NOMO-1 treated with dmso at 0.1 percent for 144 hours (cell line): ENCODE results near the gene KLHL15.
A peak's percentile ranks its signal among the peaks of the same experiment; 100 is the strongest.
"Not testable (repeated sequence)": the region's sequence is repeated elsewhere in the genome, so short reads cannot be mapped to it uniquely, and the experiment has no call there.

Experiments
- DNase-seq: peaks from one replicate; lab custom pipeline; 2025; ENCODE audit not compliant: unreplicated experiment; lab: John Stamatoyannopoulos, UW

The KLHL15 gene

GRCh38 chrX:24017674-24018073, 9.3 kb downstream of the KLHL15 start:
- no peak for DNase-seq

DNA sequence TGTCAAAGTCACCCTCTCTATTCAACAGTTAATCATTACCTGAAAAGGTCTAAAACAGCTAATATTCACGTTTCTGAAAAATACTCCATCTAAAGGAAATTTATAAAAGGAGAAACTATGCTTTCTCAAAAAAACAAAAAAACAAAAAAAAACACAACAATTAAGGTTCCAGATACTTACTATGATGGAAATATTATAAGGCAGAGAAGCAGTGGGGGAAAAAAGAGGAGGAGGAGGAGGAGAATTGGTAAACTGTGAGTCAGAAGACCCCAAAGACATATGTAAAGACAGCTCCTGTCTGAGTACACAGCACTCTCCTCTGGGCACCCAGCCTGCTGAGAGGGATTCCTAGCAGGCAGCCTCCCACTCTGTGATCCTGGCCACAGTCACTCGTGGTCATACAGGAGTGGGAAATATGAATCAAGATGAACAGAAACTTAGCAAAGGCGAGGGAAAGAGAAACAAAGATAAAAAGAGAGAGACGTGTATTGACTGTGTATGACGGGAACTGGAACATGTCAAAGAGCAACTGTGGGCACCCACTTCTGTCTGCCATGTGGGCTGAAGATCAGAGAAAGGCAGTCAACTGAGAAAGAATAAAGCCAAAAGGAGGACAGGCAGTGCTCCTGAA, 12.5 kb downstream of the KLHL15 start:
- no peak for DNase-seq

DNA sequence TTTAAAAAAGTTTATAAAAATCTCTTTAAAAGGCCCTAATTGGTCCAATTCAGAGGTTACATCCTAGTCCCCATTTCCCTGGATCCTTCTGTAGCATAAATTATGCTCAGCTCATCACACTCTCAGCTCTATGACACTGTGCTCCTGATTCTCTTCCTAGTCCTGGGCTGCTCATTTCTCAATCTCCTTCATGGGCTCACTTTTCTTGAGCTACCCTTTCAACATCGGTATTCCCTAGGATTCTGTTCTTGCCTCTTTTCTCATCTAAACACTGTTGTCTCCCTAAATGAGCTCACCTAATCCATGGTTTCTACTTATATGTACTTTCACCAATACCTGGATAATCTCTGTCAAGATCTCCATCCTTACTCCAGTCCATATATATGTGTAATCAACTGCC, 14.7 kb downstream of the KLHL15 start:
- no peak for DNase-seq

GRCh38 chrX:24005867-24006266, 21.1 kb downstream of the KLHL15 start:
- no peak for DNase-seq

GRCh38 chrX:24005028-24005427, 22.0 kb downstream of the KLHL15 start:
- no peak for DNase-seq

- DNase-seq: no peak
These were observed 24.2 kb downstream of the KLHL15 start for GRCh38 chrX:24002792-24003191.

DNA sequence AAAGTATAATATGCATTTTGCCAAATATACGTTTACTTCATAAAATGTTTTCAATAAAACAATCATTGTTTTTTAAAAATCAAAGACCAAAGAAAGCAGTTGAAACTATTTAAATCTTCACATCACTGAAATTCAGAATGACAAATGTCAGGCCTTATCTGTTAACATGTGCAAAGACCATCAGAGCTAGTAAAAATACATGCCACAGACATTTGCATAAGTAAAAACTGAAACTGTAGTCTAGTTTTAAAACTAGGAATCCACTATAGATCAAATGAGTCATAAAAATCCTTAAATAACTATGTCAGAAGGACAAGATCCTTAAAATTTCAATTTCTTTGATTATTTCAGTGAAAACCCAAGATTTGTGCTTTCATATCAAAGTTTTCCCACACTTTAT, 24.8 kb downstream of the KLHL15 start:
- no peak for DNase-seq

- DNase-seq: no peak
These were observed 27.3 kb downstream of the KLHL15 start for GRCh38 chrX:23999671-24000070.

DNA sequence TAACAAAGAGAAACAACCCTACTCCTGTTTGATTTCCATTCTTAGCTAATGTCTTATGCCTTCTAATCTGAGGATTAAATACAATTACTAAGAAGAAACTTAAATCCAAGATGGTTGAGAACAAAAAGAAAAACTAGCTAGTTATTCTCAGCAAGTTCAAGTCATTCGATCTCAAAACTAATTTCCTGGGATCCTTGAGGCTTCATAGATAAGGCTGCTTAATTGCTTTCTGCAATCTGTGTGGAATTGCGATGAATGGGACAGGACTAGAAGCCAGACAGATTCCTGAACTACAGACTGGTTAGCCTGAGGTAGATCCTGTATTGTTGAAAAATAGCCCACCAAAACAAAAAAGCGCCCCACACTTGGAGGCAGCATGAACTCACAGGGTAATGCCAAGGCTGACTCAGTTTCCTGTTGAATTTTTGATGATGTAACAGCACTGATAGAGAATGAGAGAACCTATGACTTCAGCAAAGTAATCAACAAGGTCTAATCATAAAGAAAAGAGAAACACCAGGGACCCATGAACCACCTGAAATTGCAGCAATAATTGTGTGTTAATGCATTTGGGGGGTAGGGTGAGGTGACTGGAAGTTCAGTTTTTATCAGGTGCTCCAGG, 33.9 kb downstream of the KLHL15 start:
- DNase-seq: no peak

- DNase-seq: no peak
These were observed 34.6 kb downstream of the KLHL15 start for GRCh38 chrX:23992431-23992830.

DNA sequence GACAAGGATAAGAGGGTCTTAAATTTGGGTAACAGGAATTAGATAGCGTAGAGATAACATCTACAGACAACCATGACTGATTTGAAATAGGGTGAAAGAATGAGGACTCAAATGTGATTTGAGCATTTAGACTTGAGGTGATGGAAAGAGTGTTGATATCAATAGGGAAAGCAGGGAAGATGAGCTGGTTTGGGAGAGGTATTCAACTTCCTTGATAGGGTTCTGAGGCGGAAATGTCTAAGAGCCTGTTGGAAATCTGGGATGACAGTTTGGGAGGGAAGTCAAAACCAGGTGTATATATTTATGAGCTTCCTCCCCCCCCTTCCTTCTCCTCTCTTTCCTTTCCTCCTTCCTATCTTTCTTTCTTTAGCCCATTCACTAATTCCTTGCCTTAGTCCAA, 36.5 kb downstream of the KLHL15 start:
- no peak for DNase-seq

DNA sequence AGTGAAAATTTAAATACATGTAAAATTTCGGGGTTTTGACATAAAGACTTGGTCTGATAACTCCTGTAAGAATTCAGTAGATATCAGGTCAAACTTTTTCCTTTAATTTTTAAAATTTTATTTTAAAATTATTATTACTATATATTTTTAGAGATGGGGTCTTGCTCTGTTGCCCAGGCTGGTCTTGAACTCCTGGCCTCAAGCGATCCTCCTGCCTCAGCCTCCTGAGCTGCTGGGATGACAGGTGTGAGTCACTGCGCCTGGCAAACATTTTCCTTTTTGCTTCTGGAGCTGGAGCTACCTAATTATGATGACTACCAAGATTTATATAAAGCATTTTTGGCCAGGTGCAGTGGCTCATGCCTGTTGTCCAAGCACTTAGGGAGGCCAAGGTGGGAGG, 37.3 kb downstream of the KLHL15 start:
- no peak for DNase-seq

GRCh38 chrX:23982891-23983290, 44.1 kb downstream of the KLHL15 start:
- DNase-seq: no peak

GRCh38 chrX:23981711-23982110, 45.3 kb downstream of the KLHL15 start:
- DNase-seq: no peak

- DNase-seq: no peak
These were observed 45.8 kb downstream of the KLHL15 start for GRCh38 chrX:23981222-23981621.

DNA sequence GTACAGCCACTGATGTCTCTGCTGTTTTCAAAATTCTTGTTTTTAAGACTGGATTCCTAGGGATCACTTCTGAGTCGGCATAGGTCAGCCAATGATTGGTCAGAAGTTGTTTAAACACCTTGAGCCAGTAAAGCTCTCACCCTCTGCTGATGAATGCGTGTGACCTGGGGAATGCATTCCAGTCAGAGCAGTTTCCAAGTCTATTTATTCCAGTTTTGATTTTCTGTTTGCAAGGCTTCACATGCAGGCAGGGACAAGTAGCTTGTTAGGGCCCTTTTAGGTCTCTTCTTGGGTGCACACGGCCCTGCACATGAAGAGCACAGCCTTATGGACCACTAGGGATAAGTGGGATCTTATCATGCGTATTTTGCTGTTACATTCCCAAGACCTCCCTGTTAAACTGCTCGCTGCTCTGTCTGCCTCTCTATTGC, 47.0 kb downstream of the KLHL15 start:
- DNase-seq: no peak

GRCh38 chrX:23978491-23978890, 48.5 kb downstream of the KLHL15 start:
- DNase-seq: no peak

- DNase-seq: not testable (repeated sequence)
These were observed 61.4 kb downstream of the KLHL15 start for GRCh38 chrX:23965630-23966029.

DNA sequence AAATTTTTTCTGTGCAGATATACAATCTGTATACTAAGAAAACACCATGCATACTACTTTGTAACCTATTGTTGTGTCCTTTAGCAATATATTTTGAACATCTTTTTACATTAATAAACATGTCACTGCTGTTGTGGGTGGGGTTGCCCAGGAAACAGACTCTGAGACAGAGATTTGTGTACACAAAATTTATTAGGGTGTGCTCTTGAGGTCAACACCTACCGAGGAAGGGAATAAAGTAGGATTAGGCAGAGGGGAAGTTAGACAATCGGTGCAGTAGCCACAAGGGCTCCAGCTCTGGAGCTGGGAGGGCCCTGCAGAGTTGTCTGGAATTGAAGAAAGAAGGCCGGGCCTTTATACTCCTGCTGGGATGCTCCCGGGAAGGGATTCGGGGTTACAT, 62.8 kb downstream of the KLHL15 start:
- no peak for DNase-seq

DNA sequence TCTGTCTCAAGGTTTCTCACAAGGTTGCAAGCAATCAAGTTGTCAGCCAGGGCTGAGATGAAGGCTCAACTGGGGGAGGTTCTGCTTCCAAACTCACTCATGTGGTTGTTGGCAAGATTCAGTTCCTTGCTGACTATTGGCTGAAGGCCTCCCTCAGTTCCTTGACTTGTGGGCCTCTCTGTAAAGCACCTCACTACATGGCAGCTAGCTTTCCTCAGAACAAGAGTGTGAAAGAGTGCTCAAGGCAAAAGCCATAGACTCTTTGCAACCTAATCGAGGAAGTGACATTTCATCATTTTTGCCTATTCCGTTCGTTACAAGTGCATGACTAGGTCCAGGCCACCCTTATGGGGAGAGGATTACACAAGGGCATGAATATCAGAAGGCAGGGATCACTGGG, 67.2 kb downstream of the KLHL15 start:
- DNase-seq: peak; percentile 76

DNA sequence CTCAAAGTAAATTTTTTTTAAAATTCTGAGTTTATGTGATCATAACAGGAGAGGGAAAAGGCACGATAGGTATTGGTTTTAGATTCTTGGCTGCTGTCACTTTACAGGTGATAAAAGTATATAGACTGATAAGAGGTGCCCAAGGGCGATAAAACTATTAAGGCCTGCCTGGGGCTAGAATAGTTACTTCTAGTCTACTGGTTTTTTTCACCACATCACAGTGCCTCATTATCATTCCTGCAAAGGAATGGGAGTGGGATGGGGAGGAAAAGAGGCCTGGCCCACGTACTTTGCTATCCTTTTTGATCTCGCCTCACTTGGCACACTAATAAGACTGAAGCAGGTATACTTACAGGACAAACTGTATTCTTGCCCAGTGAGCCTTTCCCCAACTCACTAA, 72.6 kb downstream of the KLHL15 start:
- no peak for DNase-seq

DNA sequence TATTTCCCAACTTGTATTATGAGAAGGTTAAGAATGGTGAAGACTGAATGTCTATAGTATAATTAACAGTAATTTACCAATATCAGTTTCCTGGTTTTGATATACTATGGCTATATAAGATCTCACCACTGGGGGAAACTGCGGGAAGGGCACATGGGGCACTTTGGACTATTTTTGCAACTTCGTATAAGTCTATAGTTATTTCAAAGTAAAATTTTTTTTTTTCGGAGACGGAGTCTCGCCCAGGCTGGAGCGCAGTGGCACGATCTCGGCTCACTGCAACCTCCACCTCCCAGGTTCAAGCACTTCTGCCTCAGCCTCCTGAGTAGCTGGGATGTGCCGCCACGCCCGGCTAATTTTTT, 73.1 kb downstream of the KLHL15 start:
- no peak for DNase-seq
